Activated naive CD8-positive, alpha-beta T cell treated with anti-CD3 and anti-CD28 coated beads, Interleukin-2, amount 50 U/mL, for 24 hours (primary cell): ENCODE measurements around the gene HNRNPLL.
"Not testable (repeated sequence)": the region's sequence is repeated elsewhere in the genome, so short reads cannot be mapped to it uniquely, and the experiment has no call there.

ENCODE experiments used
- ATAC-seq: fragments of 150-1000 bp; cut with Tn5 transposase; one replicate; pipeline ENCODE4 v1.10.0; 2021
- DNase-seq: peaks from one replicate; pipeline ENCODE4 v3.0.0; 2021
- H3K27ac Mint-ChIP-seq: one replicate; pipeline ENCODE4 v1.8.0; 2021; ENCODE audit warnings: mild to moderate bottlenecking, mixed read lengths
- H3K27me3 Mint-ChIP-seq: one replicate; pipeline ENCODE4 v1.8.0; 2021; ENCODE audit warnings: mixed read lengths
- H3K36me3 Mint-ChIP-seq: one replicate; pipeline ENCODE4 v1.8.0; 2021; ENCODE audit warnings: low read depth, mixed read lengths
- H3K4me1 Mint-ChIP-seq: one replicate; pipeline ENCODE4 v1.8.0; 2021; ENCODE audit warnings: mixed read lengths
- H3K4me3 Mint-ChIP-seq: one replicate; pipeline ENCODE4 v1.8.0; 2021; ENCODE audit warnings: mild to moderate bottlenecking, moderate library complexity, mixed read lengths
- H3K9me3 Mint-ChIP-seq: one replicate; pipeline ENCODE4 v1.8.0; 2021; ENCODE audit warnings: mixed read lengths

HNRNPLL gene

GRCh38 chr2:38602732-38603401 lies at the start of gene HNRNPLL:
Gene HNRNPLL (minus strand): TSS chr2:38602928. CDS start chr2:38602626, 302 bp downstream.
- peak within 1 kb of the TSS; percentile 90 for H3K4me3 Mint-ChIP-seq
- peaks cover 52% of the 10 kb centered on the region for H3K4me1 Mint-ChIP-seq
- H3K27me3 Mint-ChIP-seq: no peaks in the 10 kb centered on the region
- peak; percentile 88 for ATAC-seq
- peak within 1 kb of the TSS; percentile 87 for H3K27ac Mint-ChIP-seq
- peaks cover 8% of the 10 kb centered on the region for H3K36me3 Mint-ChIP-seq
- DNase-seq: peak; percentile 98
- H3K9me3 Mint-ChIP-seq: no peaks in the 10 kb centered on the region

- Mint-ChIP-seq H3K36me3 (no peaks in the 10 kb centered on the region), H3K27me3 (no peaks in the 10 kb centered on the region), H3K4me1 (peaks cover 62% of the 10 kb centered on the region), H3K4me3 (no peak overlapping the region), H3K9me3 (peaks cover 6% of the 10 kb centered on the region), H3K27ac (peak overlapping the region; percentile 19)
- no peak for DNase-seq
- no peak for ATAC-seq
Measured at GRCh38 chr2:38650717-38651116, 48.0 kb upstream of the HNRNPLL start.

GRCh38 chr2:38650012-38650411 lies 47.3 kb upstream of the HNRNPLL start:
- H3K36me3 Mint-ChIP-seq: no peaks in the 10 kb centered on the region
- no peak overlapping the region for H3K27ac Mint-ChIP-seq
- ATAC-seq (no peak), DNase-seq (no peak)
- no peaks in the 10 kb centered on the region for H3K27me3 Mint-ChIP-seq
- H3K4me1 Mint-ChIP-seq: peaks cover 56% of the 10 kb centered on the region
- peaks cover 6% of the 10 kb centered on the region for H3K9me3 Mint-ChIP-seq
- H3K4me3 Mint-ChIP-seq: no peak overlapping the region

GRCh38 chr2:38649176-38649728 lies 46.5 kb upstream of the HNRNPLL start:
- DNase-seq (no peak), ATAC-seq (no peak)
- Mint-ChIP-seq H3K9me3 (peaks cover 6% of the 10 kb centered on the region), H3K36me3 (no peaks in the 10 kb centered on the region), H3K27me3 (no peaks in the 10 kb centered on the region), H3K4me1 (peaks cover 53% of the 10 kb centered on the region), H3K4me3 (no peak overlapping the region), H3K27ac (no peak overlapping the region)

- H3K27ac Mint-ChIP-seq: no peak overlapping the region
- DNase-seq (no peak), ATAC-seq (no peak)
- peaks cover 6% of the 10 kb centered on the region for H3K9me3 Mint-ChIP-seq
- H3K4me3 Mint-ChIP-seq: no peak overlapping the region
- no peaks in the 10 kb centered on the region for H3K27me3 Mint-ChIP-seq
- H3K36me3 Mint-ChIP-seq: no peaks in the 10 kb centered on the region
- H3K4me1 Mint-ChIP-seq: peaks cover 47% of the 10 kb centered on the region
Measured at GRCh38 chr2:38648107-38648761, 45.5 kb upstream of the HNRNPLL start.

- peaks cover 28% of the 10 kb centered on the region for H3K4me1 Mint-ChIP-seq
- peak overlapping the region; percentile 2 for H3K4me3 Mint-ChIP-seq
- H3K36me3 Mint-ChIP-seq, DNase-seq, H3K27me3 Mint-ChIP-seq, ATAC-seq, H3K9me3 Mint-ChIP-seq: not testable (repeated sequence)
- H3K27ac Mint-ChIP-seq: peak overlapping the region; percentile 57
Measured at GRCh38 chr2:38643683-38644511, 41.2 kb upstream of the HNRNPLL start.

- Mint-ChIP-seq H3K4me3 (no peak overlapping the region), H3K36me3 (no peaks in the 10 kb centered on the region), H3K27me3 (no peaks in the 10 kb centered on the region), H3K27ac (no peak overlapping the region), H3K9me3 (peaks cover 4% of the 10 kb centered on the region), H3K4me1 (peaks cover 29% of the 10 kb centered on the region)
- no peak for ATAC-seq
- no peak for DNase-seq
Measured at GRCh38 chr2:38643021-38643671, 40.4 kb upstream of the HNRNPLL start.

GRCh38 chr2:38642373-38643017 lies 39.8 kb upstream of the HNRNPLL start:
- H3K36me3 Mint-ChIP-seq, ATAC-seq, DNase-seq, H3K27me3 Mint-ChIP-seq, H3K9me3 Mint-ChIP-seq, H3K4me3 Mint-ChIP-seq: not testable (repeated sequence)
- Mint-ChIP-seq H3K27ac (peak overlapping the region; percentile 2), H3K4me1 (peaks cover 26% of the 10 kb centered on the region)

GRCh38 chr2:38636069-38636468 lies 33.3 kb upstream of the HNRNPLL start:
- peaks cover 50% of the 10 kb centered on the region for H3K4me1 Mint-ChIP-seq
- H3K4me3 Mint-ChIP-seq: no peak overlapping the region
- DNase-seq (no peak), ATAC-seq (peak; percentile 34)
- H3K9me3 Mint-ChIP-seq: peaks cover 4% of the 10 kb centered on the region
- no peaks in the 10 kb centered on the region for H3K36me3 Mint-ChIP-seq
- peaks cover 3% of the 10 kb centered on the region for H3K27me3 Mint-ChIP-seq
- peak overlapping the region; percentile 21 for H3K27ac Mint-ChIP-seq

- ATAC-seq: no peak
- no peak overlapping the region for H3K27ac Mint-ChIP-seq
- DNase-seq: no peak
- H3K9me3 Mint-ChIP-seq: peaks cover 4% of the 10 kb centered on the region
- H3K4me3 Mint-ChIP-seq: no peak overlapping the region
- peaks cover 3% of the 10 kb centered on the region for H3K27me3 Mint-ChIP-seq
- no peaks in the 10 kb centered on the region for H3K36me3 Mint-ChIP-seq
- peaks cover 50% of the 10 kb centered on the region for H3K4me1 Mint-ChIP-seq
Measured at GRCh38 chr2:38635139-38635538, 32.4 kb upstream of the HNRNPLL start.

- Mint-ChIP-seq H3K36me3 (no peaks in the 10 kb centered on the region), H3K27ac (peak overlapping the region; percentile 31), H3K4me1 (peaks cover 48% of the 10 kb centered on the region), H3K27me3 (peaks cover 3% of the 10 kb centered on the region), H3K9me3 (peaks cover 4% of the 10 kb centered on the region), H3K4me3 (peak overlapping the region; percentile 11)
- DNase-seq: no peak
- ATAC-seq: peak; percentile 95
Measured at GRCh38 chr2:38634684-38635083, 32.0 kb upstream of the HNRNPLL start.

- Mint-ChIP-seq H3K4me3 (no peak overlapping the region), H3K9me3 (peaks cover 4% of the 10 kb centered on the region), H3K36me3 (no peaks in the 10 kb centered on the region), H3K27me3 (peaks cover 3% of the 10 kb centered on the region), H3K4me1 (peaks cover 45% of the 10 kb centered on the region), H3K27ac (no peak overlapping the region)
- ATAC-seq (no peak), DNase-seq (no peak)
Measured at GRCh38 chr2:38633895-38634294, 31.2 kb upstream of the HNRNPLL start.

- Mint-ChIP-seq H3K4me1 (peaks cover 38% of the 10 kb centered on the region), H3K36me3 (no peaks in the 10 kb centered on the region), H3K9me3 (peaks cover 4% of the 10 kb centered on the region), H3K27me3 (peaks cover 3% of the 10 kb centered on the region), H3K27ac (no peak overlapping the region), H3K4me3 (no peak overlapping the region)
- ATAC-seq: no peak
- no peak for DNase-seq
Measured at GRCh38 chr2:38632980-38633379, 30.3 kb upstream of the HNRNPLL start.

- peaks cover 37% of the 10 kb centered on the region for H3K4me1 Mint-ChIP-seq
- no peak overlapping the region for H3K27ac Mint-ChIP-seq
- ATAC-seq (no peak), DNase-seq (no peak)
- H3K9me3 Mint-ChIP-seq: peaks cover 4% of the 10 kb centered on the region
- no peaks in the 10 kb centered on the region for H3K36me3 Mint-ChIP-seq
- H3K4me3 Mint-ChIP-seq: no peak overlapping the region
- peaks cover 3% of the 10 kb centered on the region for H3K27me3 Mint-ChIP-seq
Measured at GRCh38 chr2:38631976-38632375, 29.2 kb upstream of the HNRNPLL start.
